HG03066 (cell line): ENCODE measurements around the gene SPACA4.
"Not testable (repeated sequence)": the region's sequence is repeated elsewhere in the genome, so short reads cannot be mapped to it uniquely, and the experiment has no call there.

Experiments used
- ATAC-seq: cut with Tn5 transposase; IDR thresholded peaks from one replicate; pipeline ENCODE4 v1.9.1; 2021; ENCODE audit warnings: low read depth; ENCODE audit not compliant: unreplicated experiment

SPACA4 gene, protein sequence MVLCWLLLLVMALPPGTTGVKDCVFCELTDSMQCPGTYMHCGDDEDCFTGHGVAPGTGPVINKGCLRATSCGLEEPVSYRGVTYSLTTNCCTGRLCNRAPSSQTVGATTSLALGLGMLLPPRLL

DNA sequence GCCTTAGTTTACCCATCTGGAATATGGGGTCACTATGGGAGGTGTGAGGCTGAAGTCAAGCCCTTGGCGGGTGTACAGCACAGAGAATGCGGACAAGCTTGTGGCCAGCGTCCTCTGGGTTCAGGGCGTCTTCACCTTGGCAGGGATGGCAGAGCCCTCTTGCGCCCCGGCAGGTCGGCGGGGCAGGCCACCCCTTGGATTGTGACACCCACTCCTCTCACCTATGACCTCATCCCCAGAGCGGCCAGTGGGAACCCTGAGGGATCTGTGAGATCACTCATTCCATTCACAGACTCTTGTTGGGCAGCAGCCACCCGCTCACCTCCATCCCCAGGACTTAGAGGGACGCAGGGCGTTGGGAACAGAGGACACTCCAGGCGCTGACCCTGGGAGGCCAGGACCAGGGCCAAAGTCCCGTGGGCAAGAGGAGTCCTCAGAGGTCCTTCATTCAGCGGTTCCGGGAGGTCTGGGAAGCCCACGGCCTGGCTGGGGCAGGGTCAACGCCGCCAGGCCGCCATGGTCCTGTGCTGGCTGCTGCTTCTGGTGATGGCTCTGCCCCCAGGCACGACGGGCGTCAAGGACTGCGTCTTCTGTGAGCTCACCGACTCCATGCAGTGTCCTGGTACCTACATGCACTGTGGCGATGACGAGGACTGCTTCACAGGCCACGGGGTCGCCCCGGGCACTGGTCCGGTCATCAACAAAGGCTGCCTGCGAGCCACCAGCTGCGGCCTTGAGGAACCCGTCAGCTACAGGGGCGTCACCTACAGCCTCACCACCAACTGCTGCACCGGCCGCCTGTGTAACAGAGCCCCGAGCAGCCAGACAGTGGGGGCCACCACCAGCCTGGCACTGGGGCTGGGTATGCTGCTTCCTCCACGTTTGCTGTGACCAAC is at the start of gene SPACA4:
TSS of gene SPACA4 (plus strand) at position 280 of the 896 bp plus-strand sequence. CDS start at position 517, 237 bp downstream.
- no peak for ATAC-seq

DNA sequence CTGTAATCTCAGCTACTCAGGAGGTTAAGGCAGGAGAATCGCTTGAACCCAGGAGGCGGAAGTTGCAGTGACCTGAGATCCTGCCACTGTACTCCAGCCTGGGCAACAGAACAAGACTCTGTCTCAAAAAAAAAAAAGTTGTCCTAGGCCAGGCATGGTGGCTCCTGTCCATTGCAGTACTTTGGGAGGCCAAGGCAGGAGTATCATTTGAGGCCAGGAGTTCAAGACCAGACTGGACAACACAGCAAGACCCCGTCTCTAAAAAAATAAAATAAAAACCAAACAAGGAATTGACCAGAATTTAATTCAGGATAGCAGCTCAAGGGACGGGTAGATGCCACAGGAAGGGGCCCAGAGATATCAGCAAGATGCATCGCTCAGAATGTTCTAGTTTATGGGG is 49.7 kb upstream of the SPACA4 start:
- ATAC-seq, result no peak

DNA sequence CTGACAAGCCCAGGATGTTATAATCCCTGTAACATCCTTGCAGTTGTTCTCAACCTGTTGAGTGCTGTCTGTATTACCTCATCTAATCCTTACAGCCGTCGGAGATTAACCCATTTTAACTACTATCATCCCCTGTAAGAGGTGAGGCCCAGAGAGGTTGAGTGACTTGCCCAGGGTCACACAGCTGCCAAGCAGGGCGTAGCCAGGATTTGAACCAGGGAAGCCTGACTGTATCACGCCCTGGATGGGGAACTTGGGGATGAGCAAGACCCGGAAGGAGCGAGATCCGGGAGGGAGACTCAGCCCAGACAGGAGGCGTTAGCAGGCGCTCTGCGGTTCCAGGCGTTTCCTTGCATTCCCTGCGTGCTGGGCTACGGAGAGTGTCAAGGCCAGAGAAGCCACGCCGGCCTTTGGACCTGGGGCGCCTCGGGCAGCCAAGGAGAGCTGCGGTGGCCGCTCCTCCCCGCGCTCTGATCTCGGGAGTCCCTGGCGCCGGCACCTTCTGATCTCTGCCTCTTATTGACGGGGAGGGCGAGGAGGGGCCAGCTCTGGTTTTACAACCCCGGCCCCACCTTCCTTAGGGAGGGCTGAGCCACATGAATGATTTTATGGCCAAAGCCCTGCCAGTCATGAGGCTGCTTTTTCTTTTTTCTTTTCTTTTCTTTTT is 48.4 kb upstream of the SPACA4 start:
- no peak for ATAC-seq

DNA sequence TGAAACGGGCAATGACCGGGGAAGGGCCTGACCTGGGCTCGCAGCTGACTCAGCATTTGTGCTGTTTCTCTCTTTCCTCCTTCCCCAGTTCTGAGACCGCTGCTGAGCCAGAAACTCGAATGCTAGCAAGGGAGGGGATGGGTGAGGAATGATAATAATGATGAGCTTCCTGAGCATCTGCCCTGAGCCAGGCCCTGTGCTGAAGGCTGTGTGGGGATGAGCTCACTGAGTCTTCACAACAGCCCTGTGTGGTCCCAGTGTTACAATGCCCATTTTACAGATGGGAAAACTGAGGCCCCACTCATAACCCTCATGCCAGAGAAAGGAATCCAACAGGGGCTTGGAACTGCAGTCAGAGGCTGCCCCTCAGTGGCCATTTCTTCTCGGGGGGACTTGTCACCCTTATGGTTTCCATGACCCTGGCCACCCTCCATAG is 46.4 kb upstream of the SPACA4 start:
- no peak for ATAC-seq

DNA sequence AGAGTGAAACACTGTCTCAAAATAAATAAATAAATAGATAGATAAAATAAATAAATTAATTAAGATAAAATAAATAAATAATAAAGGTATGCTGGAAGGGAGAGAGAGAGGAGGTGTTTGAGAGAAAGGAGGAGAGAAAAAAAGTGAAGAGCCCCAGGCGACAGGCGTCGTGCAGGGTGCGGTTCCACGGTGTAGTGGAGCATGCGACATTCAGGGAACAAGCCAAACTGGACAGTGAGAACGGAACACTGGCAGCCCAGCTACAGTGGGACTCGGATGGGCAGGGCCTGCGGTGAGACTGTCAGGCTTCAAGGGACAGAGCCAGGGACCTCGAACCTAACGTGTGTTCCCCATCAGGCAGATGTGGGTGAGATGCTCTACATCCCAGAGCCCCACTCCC is 45.1 kb upstream of the SPACA4 start:
- no peak for ATAC-seq

DNA sequence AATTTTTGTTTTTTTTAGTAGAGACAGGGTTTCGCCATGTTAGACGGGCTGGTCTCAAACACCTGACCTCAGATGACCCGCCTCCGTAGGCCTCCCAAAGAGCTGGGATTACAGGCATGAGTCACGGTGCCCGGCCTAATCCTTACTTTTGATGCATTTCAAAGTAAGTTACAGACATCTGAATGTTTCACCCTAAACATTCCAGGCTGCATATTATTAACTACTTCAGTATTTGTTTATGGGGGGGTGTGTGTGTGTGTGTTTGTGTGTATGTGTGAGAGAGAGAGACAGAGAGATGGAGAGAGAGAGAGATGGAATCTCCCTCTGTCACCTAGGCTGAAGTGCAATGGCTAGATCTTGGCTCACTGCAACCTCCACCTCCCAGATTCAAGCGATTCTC is 41.5 kb upstream of the SPACA4 start:
- no peak for ATAC-seq

DNA sequence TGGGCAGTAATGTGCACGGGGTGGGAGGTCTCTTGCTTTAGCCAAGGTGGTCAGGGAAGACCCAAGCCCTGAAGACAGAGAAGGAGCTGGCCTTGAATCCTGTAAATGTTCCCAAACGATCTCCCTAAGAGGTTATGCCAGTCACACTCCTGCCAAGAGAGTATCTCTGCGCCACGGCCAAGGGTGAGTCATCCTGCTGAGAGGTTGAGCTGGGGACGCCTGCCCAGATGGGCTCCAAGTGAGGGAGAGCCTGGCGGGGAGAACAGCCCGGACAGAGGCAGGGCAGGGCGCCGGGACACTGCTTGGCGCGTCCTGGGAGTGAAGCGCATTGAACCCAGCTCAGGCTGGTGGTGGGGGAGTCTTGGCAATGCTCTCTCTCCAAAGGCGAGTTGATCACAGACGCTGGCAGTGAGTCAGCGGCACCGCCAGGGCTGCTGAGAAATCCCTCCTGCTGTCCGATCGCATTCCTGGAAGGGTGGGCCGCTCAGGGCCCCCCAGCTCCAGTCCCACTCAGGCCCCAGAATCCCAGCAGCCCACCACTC is 38.1 kb upstream of the SPACA4 start:
- no peak for ATAC-seq

DNA sequence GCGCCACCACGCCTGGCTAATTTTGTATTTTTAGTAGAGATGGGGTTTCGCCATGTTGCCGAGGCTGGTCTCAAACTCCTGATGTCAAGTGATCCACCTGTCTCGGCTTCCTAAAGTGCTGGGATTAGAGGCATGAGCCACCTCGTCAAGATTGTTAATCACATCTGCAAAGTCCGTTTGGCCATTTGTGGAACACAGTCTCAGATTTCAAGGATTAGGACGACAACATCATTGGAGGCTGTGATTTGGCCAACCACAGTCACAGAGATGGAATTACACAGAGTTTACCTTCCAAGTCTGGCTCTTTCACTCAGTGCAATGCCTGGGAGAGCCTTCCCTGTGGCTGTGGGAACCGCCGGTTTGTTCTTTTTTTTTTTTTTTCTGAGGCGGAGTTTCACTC is 36.7 kb upstream of the SPACA4 start:
- ATAC-seq, result no peak

DNA sequence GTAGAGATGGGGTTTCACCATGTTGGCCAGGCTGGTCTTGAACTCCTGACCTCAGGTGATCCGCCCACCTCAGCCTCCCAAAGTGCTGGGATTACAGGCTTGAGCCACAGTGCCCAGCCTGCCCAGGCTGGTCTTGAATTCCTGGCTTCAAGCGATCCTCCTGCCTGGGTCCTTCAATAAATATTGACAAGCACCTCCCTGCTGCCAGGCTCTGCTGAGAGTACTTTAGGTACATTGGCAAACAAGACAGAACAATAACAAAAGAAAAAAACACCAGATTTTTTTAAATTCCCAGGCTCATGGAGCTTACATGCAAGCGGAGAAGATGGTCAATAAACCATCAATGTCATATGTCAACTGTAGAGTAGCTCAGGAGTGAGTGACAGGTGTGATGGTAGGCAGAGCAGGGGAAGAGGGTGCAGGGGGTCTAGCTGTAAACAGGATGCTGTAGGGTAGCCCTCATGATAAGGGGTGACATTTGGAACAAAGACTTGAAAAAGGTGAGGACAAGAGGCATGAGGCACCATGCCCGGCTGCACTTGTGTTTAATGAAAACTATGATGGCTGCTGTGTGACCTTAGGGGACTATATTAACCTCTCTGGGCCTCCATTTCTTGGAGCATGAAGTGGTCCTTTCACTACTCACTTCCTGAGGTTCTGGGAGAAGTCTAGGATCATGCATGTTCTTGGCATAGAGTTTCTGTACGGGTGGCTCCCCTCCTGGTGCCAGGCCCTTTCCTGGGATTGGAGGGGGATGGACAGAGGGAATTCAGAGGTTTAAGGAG is 35.0 kb upstream of the SPACA4 start:
- no peak for ATAC-seq

DNA sequence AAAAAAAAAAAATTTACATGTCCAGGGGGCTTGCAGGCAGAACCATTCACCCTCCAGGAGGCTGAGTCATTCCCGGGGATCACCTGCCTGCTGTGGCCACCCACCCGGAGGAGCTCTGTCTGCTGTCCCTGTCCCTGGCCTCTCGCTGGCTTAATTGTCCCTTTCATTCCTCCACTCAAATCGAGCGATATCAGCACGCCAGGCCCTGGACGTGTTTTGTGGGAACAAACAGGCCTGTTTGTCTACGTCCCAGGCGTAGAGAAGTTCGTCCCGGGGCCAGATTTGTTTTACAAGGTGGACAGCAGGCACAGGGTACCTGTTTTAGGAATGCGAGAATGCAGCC is 33.4 kb upstream of the SPACA4 start:
- no peak for ATAC-seq

DNA sequence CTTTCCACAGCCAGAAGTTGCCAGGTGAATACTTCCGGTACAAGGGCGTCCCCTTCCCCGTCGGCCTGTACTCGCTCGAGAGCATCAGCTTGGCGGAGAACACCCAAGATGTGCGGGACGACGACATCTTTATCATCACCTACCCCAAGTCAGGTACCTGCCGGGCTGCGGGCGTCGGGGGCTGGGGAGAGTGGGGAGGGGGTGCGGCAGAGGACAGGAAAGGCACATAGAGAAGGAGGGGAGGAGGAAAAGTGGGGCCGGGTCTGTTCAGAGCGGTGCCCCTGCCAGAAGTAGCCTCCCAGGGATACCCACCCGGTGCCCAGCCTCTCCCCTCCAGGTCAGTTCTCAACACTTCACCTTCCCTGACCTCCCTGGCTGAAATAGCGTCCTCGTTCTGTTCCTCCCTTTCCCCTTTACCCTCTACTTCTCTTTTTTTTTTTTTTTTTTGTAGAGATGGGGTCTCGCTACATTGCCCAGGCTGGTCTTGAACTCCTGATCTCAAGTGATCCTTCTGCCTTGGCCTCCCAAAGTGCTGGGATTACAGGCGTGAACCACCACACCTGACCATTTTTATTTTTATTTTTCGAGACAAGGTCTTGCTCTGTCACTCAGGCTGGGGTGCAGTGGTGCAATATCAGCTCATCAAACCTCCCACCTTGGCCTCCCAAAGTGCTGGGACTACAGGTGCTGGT is 30.5 kb upstream of the SPACA4 start:
- no peak for ATAC-seq

DNA sequence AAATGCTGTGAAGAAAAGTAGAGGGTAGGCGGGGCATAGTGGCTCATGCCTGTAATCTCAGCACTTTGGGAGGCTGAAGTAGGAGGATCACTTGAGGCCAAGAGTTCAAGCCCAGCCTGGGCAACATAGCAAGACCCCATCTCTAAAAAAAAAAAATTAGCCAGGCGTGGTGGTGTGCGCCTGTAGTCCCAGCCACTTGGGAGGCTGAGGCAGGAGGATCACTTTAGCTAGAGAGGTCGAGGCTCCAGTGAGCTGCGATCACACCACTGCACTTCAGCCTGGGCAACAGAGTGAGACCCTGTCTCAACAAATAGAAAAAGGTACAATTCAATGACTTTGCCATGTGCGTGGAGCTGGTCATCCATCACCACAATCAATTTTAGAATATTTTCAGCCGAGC is 28.6 kb upstream of the SPACA4 start:
- ATAC-seq, result not testable (repeated sequence)

DNA sequence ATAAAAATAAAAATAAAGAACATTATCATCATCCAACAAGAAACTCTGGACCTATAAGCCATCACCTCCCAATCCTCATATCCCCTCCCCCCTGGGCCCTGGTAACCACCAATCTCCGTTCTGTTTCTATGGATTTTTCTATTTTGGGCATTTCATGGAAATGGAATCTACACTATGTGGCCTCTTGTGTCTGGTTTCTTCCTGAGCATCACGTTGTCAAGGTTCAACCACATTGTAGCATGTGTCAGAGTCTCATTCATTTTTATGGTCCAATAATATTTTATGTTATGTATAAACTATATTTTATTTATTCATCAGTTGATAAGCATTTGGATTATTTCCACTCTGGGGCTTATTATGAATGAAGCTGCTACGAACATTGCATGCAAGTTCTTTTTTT is 27.7 kb upstream of the SPACA4 start:
- ATAC-seq, result no peak

DNA sequence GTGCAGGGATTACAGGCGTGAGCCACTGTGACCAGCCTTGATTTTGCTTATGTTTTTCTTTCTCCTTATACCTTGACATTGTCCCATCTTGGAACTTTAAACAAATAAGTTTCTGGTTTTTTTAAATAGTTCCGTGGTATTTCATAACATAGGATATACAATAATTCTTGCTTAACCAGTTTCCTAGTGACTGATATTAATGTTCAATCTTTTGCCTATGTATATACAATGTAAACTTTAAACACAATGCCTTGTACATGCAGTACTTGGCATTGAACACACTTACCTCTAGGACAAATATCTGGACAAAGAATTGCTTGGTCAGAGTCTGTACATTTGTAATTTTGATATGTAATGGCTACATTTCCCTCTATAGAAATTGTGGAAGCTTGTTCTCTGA is 24.4 kb upstream of the SPACA4 start:
- ATAC-seq, result no peak

DNA sequence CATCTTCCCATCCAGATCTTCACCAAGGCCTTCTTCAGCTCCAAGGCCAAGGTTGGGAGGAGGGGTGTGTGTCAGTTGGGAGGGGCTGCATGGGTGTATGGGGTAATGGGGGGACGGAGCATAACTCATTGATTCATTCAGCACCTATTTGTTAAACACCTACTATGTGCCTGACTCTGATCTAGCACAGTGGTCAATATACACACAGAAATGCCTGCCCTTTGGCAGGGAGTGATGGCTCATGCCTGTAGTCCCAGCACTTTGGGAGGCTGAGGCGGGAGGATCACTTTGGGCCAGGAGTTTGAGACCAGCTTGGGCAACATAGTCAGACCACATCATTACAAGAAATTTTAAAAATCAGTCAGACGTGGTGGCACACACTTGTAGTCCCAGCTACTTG is 19.2 kb upstream of the SPACA4 start:
- no peak for ATAC-seq

DNA sequence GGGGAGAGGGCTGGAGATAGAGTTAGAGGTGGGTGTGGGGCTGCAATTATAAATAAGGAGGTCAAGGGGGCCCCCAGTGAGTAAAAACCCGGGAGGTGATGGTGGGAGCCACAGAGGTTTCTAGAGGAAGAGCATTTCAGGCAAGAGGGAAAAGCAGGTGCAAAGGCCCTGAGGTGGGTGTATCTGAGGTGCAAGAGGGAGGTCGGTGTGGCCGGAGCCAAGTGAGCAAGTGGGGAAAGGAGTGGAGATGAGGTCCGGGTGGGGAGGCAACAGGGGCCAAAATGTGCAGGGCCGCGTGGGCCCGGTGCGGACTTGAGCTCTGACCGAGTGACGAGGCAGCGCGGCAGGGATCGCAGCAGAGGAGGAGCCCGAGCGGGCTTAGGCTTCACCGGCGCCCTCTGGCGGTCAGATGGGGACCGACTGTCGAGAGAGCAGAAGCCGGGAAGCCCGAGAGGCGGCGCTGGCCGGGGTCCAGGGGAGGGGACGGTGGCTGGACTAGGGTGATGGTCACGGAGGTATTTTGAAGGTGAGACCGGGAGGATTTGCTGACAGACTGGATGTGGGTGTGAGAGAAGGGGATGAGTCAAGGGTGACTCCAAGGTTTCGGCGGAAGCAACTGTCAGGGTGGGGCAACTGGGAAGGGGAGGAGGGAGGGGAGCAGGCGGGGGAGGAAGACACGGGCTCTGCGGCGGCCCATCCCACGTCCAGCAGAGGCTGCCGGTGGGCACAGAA is 17.7 kb upstream of the SPACA4 start:
- no peak for ATAC-seq

DNA sequence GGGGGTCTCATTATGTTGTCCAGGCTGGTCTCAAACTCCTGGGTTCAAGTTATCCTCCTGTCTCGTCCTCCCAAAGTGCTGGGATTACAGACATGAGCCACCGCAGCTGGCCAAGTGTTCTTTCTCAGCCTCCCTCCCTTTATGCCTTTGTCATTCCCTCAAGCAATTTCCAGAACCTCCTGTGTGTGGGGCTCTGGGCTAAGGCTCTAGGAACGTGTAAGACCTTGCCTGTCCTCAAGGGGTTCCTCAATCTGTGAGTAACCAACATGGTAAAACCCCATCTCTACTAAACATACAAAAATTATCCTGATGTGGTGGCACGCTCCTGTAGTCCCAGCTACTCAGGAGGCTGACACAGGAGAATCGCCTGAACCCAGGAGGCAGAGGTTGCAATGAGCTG is 15.5 kb upstream of the SPACA4 start:
- ATAC-seq, result no peak

DNA sequence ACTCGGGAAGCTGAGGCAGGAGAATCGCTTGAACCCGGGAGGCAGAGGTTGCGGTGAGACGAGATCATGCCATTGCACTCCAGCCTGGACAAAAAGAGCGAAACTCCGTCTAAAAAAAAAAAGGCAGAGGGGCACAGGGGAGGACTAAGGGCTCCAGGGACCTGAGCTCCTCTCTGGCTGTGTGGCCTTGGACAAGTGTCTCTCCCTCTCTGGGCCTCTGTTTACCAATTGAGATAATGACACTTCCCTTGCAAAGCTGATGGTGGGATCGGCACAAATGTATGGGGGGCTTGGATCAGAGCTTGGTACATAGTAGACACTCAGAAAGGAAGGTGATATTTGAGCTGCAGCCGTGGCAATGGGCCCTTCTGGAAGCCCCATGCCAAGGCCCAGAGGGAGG is 11.4 kb upstream of the SPACA4 start:
- ATAC-seq, result no peak

DNA sequence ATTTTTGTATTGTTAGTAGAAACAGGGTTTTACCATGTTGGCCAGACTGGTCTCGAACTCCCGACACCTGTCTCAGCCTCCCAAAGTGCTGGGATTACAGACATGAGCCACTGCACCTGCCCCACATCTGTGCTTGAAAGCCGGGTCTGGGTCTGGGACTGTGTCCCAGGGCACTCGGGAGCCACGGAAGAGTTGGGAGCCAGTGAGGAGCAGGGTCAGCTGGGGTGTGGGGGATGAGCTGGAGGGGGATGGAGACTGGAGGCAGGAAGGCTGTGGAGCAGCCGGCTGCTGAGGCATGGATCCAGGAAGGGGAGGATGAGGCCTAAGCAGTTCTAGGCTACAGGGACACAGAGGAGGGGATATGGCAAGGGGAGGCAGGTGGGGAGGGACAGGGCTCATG is 10.7 kb upstream of the SPACA4 start:
- no peak for ATAC-seq

DNA sequence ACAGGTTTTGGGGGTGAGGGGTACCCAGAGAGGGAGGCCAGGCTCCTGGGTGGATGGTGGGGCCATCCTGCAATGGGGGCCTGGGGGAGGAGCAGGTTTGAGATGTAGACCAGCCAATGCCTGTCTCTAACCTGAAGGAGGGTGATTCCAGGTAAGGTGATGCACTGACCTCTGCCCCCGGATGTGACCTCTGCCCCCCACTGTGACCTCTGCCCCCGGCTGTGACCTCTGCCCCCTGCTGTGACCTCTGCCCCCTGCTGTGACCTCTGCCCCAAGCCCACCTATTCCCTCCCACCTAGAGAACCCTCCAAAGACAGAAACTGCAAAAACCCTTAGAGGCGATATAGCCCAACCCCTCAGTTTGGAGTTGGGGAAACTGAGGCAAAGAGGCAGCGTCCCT is 10.3 kb upstream of the SPACA4 start:
- ATAC-seq, result no peak
